Measurements from ENCODE around the gene GIPC2. TPM values are rescaled to one million over a fixed set of nuclear protein-coding genes. Genes with fewer than 3 reads are reported as not detected.
"Not testable (repeated sequence)": the region's sequence is repeated elsewhere in the genome, so short reads cannot be mapped to it uniquely, and the experiment has no call there.

GIPC2 gene
- total RNA-seq, 2 donors from 2014 or later: 26.7 to 35.4 TPM

DNA sequence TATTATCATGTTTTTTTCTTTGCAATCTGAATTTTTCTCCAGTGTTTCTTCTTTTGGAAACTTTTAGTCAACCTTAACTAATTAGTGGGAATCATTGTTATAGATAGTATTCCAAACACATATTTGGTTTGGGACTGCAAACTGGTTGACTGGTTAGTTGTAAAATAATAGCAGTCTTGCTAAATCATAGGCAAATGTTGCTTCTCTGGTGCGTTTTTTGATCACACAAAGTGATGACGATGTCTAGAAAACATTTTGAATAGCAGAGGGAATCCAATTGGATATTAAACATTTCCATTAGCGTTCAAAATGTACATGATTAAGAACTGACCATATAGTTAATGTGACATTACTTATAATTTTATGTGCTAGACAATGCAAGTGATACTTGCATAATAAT lies 36.5 kb upstream of the GIPC2 start:
- TF ChIP-seq, protein P1, sequence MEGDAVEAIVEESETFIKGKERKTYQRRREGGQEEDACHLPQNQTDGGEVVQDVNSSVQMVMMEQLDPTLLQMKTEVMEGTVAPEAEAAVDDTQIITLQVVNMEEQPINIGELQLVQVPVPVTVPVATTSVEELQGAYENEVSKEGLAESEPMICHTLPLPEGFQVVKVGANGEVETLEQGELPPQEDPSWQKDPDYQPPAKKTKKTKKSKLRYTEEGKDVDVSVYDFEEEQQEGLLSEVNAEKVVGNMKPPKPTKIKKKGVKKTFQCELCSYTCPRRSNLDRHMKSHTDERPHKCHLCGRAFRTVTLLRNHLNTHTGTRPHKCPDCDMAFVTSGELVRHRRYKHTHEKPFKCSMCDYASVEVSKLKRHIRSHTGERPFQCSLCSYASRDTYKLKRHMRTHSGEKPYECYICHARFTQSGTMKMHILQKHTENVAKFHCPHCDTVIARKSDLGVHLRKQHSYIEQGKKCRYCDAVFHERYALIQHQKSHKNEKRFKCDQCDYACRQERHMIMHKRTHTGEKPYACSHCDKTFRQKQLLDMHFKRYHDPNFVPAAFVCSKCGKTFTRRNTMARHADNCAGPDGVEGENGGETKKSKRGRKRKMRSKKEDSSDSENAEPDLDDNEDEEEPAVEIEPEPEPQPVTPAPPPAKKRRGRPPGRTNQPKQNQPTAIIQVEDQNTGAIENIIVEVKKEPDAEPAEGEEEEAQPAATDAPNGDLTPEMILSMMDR (IDR thresholded peaks at IDR 0.05): no peak
- Histone ChIP-seq H3K27me3 (no peaks in the 10 kb centered on the region), H3K9ac (ENCODE audit: low read depth in 2 of 2, low read length in 2 of 2) (no peak overlapping the region), H3K9me3 (no peaks in the 10 kb centered on the region), H3K36me3 (no peaks in the 10 kb centered on the region), H3K27ac (no peak overlapping the region), H3K4me1 (no peaks in the 10 kb centered on the region), H3K4me3 (no peak overlapping the region)
- DNase-seq: no peak
- intact Hi-C loops (cut with DNase I): no loop called here

DNA sequence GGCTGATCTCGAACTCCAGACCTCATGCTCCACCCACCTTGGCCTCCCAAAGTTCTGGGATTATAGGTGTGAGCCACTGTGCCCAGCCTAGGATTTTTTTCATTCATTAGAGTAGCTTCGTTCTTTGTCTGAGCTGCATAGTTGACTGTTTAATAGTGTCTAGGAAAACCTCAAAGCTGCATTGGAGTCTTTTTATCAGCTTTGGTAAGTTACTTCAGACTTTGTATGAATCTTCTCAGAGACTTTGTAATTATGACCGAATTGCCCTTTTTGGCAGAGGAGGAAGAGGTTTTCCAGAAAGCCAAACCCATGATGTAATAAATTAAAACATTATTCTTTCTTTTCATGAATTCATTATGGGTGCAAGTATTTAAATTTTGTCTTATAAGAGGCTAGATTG lies 35.9 kb upstream of the GIPC2 start:
- intact Hi-C loops (cut with DNase I): no loop called here
- Histone ChIP-seq H3K27me3 (no peaks in the 10 kb centered on the region), H3K4me1 (no peaks in the 10 kb centered on the region), H3K36me3 (no peaks in the 10 kb centered on the region), H3K4me3 (no peak overlapping the region), H3K27ac (no peak overlapping the region), H3K9ac (ENCODE audit: low read depth in 2 of 2, low read length in 2 of 2) (no peak overlapping the region), H3K9me3 (no peaks in the 10 kb centered on the region)
- no peak for DNase-seq
- TF ChIP-seq, protein P1 (IDR thresholded peaks at IDR 0.05): no peak

DNA sequence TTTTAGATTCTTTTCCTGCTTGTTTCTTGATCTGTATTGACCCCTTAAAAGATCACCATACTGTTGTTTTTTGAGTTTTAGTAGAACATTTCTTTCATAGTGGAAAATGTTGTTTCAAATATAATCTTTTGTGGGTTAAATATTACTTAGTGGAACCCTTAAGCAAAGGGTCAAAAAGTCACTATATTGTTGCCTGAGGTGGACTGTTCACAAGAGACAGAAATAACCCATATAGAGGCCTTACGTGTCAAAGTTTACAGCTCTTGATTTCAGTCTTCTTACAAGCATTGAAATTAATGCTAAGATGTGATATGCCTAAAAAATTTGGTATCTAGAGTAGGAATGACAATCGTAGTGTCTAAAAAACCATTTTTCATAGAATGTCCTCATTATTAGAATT lies 34.7 kb upstream of the GIPC2 start:
- no peaks in the 10 kb centered on the region for H3K4me1 ChIP-seq
- no peaks in the 10 kb centered on the region for H3K27me3 ChIP-seq
- intact Hi-C loops (cut with DNase I): no loop called here
- no peak overlapping the region for H3K4me3 ChIP-seq
- TF ChIP-seq, protein P1 (IDR thresholded peaks at IDR 0.05): no peak
- H3K9me3 ChIP-seq: no peaks in the 10 kb centered on the region
- no peak for DNase-seq
- no peaks in the 10 kb centered on the region for H3K36me3 ChIP-seq
- no peak overlapping the region for H3K27ac ChIP-seq
- no peak overlapping the region for H3K9ac ChIP-seq (ENCODE audit: low read depth in 2 of 2, low read length in 2 of 2)

DNA sequence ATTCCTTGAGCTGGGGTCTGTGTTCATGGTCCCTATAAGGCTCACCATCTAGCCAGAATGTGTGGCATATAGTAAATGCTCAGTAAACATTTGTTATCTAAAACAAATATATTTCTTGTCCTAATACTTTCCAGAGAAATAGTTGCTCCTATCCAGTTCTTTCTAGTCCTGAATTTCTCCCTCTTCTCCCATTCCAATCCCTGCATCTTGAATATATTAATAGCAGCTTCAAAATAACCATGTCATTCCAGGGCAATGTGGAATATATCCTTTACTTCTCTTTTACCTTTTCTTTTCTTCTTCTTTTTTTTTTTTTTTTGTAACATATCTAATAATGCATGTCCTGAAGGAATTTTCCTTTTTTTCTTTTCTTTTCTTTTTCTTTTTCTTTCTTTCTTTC lies 30.6 kb upstream of the GIPC2 start:
- Histone ChIP-seq H3K4me3 (no peak overlapping the region), H3K9ac (ENCODE audit: low read depth in 2 of 2, low read length in 2 of 2) (no peak overlapping the region), H3K27me3 (no peaks in the 10 kb centered on the region), H3K36me3 (no peaks in the 10 kb centered on the region), H3K9me3 (no peaks in the 10 kb centered on the region), H3K4me1 (no peaks in the 10 kb centered on the region), H3K27ac (no peak overlapping the region)
- intact Hi-C loops (cut with DNase I): no loop called here
- TF ChIP-seq, protein P1 (IDR thresholded peaks at IDR 0.05): no peak
- DNase-seq: no peak

DNA sequence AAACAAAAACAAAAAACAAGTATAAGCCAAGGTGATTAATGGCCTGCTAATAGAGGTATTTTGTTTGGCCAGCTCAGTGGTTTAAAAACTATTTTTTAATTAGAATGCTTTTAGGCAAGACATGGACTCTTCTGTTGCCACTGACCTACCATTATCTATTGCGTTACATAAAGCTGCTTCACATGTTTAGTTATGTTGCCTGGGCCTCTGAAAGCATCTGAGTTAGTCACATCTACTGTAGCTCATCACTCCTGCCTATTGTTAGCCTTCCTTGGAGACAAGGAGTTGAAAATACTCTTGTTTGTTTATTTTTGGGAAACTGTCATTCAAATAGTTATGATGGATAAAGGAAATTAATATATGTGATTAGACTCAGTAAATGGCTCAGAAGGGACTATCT lies 26.7 kb upstream of the GIPC2 start:
- no peak overlapping the region for H3K9ac ChIP-seq (ENCODE audit: low read depth in 2 of 2, low read length in 2 of 2)
- no peak for DNase-seq
- H3K4me3 ChIP-seq: no peak overlapping the region
- intact Hi-C loops (cut with DNase I): no loop called here
- H3K27ac ChIP-seq: no peak overlapping the region
- H3K36me3 ChIP-seq: no peaks in the 10 kb centered on the region
- TF ChIP-seq, protein P1 (IDR thresholded peaks at IDR 0.05): no peak
- no peaks in the 10 kb centered on the region for H3K4me1 ChIP-seq
- H3K9me3 ChIP-seq: no peaks in the 10 kb centered on the region
- H3K27me3 ChIP-seq: no peaks in the 10 kb centered on the region

DNA sequence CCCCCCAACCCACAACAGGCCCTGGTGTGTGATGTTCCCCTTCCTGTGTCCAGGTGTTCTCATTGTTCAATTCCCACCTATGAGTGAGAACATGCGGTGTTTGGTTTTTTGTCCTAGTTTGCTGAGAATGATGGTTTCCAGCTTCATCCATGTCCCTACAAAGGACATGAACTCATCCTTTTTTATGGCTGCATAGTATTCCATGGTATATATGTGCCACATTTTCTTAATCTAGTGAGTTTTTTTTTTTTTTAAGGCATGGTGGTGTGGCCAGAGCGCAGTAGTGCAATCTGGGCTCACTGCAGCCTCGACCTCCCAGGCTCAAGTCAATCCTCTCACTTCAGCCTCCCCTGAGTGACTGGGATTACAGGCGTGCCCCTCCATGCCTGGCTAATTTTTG lies 24.6 kb upstream of the GIPC2 start:
- H3K4me3 ChIP-seq; H3K27ac ChIP-seq; H3K9me3 ChIP-seq; H3K4me1 ChIP-seq; DNase-seq; H3K27me3 ChIP-seq; H3K9ac ChIP-seq (ENCODE audit: low read depth in 2 of 2, low read length in 2 of 2); intact Hi-C loops (cut with DNase I); H3K36me3 ChIP-seq: not testable (repeated sequence)
